PC-3 (cell line): Measurements from ENCODE around the gene CSRP1.

Experiments
- EZH2 ChIP-seq: fragments of 300-600 bp; sonication (generic); IDR thresholded peaks from one replicate; pipeline ENCODE4 v1.6.1; 2017; ENCODE audit warnings: antibody characterized with exemption, mild to moderate bottlenecking, low read length; ENCODE audit not compliant: unreplicated experiment
- TF ChIP-seq, protein P1 (sequence below): fragments of 300-600 bp; sonication (generic); conservative IDR thresholded peaks from 2 replicates; pipeline ENCODE4 v1.5.1; 2017; ENCODE audit warnings: antibody characterized with exemption, low read depth, mild to moderate bottlenecking, low read length

DNA sequence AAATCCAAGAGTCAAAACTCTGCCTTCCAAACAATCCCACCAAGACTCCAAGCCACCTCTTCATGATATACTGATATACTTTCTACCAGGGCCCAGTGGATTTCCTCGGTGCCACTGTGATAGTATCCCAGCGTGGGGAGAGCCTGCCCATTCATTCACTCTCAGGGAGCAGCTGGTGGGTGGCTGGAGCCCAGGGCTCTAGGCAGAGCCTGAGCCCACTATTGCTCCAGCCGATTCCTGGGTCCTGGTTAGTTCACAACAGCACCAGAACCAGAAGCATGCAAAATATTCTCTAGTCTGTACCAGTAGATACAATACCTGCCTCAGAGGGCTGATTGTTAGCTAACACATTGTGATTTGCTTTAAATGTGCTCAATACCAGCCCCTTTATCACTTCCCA, 831 bp downstream of the CSRP1 start:
- TF ChIP-seq, protein P1, sequence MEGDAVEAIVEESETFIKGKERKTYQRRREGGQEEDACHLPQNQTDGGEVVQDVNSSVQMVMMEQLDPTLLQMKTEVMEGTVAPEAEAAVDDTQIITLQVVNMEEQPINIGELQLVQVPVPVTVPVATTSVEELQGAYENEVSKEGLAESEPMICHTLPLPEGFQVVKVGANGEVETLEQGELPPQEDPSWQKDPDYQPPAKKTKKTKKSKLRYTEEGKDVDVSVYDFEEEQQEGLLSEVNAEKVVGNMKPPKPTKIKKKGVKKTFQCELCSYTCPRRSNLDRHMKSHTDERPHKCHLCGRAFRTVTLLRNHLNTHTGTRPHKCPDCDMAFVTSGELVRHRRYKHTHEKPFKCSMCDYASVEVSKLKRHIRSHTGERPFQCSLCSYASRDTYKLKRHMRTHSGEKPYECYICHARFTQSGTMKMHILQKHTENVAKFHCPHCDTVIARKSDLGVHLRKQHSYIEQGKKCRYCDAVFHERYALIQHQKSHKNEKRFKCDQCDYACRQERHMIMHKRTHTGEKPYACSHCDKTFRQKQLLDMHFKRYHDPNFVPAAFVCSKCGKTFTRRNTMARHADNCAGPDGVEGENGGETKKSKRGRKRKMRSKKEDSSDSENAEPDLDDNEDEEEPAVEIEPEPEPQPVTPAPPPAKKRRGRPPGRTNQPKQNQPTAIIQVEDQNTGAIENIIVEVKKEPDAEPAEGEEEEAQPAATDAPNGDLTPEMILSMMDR: no peak
- TF ChIP-seq EZH2: no peak
